Fibroblast of skin of left biceps (primary cell): ENCODE results near the gene ZNF276.
A peak's percentile ranks its signal among the peaks of the same experiment; 100 is the strongest.
"Not testable (repeated sequence)": the region's sequence is repeated elsewhere in the genome, so short reads cannot be mapped to it uniquely, and the experiment has no call there.

ENCODE experiments used
- DNase-seq, 2 experiments: peaks; one replicate each; pipeline ENCODE4 v3.0.0-alpha.2; 2013; ENCODE audit warnings: low read depth in 2 of 2

ZNF276 gene, protein sequence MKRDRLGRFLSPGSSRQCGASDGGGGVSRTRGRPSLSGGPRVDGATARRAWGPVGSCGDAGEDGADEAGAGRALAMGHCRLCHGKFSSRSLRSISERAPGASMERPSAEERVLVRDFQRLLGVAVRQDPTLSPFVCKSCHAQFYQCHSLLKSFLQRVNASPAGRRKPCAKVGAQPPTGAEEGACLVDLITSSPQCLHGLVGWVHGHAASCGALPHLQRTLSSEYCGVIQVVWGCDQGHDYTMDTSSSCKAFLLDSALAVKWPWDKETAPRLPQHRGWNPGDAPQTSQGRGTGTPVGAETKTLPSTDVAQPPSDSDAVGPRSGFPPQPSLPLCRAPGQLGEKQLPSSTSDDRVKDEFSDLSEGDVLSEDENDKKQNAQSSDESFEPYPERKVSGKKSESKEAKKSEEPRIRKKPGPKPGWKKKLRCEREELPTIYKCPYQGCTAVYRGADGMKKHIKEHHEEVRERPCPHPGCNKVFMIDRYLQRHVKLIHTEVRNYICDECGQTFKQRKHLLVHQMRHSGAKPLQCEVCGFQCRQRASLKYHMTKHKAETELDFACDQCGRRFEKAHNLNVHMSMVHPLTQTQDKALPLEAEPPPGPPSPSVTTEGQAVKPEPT

DNA sequence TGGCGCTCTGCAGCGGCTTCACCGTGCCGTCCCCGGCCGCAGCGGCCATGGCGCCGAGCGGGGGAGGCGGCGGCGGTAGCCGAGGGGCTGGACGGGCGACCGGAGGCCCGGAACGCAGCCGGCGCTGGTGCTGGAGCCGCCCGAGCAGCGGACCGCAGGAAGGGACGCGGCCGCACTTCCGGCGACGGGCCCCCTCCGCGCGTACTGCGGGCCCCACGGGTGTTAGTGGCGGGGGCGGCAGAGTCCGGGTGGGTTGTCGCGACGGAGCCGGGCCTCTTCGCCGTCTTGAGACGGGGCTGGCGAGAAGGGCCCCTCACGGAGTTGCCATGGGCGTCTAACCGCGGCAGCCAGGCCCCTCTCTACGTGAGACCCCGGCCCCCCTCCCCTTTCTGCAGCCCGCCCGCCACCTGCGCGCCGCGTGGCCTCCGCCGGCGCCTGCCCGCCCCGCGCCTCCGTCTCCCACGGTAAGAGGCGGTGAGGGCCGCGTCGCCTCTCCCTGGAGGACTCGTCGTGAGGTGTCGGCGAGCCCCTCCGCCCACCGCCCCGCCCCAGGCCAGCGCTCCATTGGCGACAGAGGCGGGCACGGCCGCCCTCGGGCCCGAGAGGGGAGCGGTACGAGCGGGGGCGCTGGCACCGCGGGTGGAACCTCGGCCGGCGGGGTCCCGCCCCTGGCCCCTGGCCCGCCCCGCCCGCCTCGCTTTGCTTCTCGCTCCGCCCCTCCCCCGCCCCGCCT, at the start of gene ZNF276, which contains the start of gene VPS9D1:
Gene ZNF276, plus strand, starts transcription at position 725 of the 733 bp plus-strand sequence. CDS start 104 bp downstream, outside the sequence.
Gene VPS9D1, minus strand, starts transcription at position 86 of the 733 bp plus-strand sequence. Its CDS starts 37 bp downstream, at position 49.
- DNase-seq: peak; percentile 24 to 38

DNA sequence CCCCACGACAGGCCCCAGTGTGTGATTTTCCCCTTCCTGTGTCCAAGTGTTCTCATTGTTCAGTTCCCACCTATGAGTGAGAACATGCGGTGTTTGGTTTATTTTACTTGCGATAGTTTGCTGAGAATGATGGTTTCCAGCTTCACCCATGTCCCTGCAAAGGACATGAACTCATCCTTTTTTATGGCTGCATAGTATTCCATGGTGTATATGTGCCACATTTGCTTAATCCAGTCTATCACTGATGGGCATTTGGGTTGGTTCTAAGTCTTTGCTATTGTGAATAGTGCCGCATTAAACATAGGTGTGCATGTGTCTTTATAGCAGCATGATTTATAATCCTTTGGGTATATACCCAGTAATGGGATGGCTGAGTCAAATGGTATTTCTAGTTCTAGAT, 49.8 kb upstream of the ZNF276 start:
- not testable (repeated sequence) for DNase-seq

DNA sequence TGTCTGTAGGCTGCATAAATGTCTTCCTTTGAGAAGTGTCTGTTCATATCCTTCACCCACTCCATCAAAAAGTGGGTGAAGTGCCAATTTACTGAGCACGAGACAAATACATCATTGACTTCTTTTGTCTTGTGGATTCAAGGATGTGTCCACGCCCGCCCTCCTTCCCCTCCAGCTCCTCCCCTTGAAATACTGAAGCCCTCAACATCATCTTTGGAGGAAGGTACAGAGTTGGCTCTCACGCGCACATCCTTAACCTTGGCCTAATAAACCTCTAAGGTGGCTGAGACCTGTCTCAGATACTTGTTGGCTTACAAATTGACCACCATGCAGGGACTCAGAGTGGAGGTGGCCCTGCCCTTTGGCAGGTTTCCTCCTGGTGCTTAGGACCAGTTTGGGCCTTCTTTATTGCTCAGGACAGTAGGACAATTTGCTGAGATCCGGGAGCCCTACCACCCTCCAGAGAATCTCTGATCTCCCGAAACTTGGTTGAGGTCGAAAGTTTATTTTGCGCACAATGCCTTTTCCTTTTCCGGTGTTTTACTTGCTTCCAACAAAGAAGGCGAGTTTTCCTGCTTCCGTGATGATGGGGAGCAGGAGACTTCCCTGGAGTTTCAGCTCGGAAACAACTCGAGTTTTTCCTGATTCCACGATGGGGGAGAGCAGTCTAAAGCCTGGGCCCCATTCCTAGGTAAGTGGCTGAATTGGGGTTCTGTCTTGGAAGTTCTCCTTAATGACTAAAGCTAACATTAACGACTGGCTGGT, 49.0 kb upstream of the ZNF276 start:
- DNase-seq: no peak

DNA sequence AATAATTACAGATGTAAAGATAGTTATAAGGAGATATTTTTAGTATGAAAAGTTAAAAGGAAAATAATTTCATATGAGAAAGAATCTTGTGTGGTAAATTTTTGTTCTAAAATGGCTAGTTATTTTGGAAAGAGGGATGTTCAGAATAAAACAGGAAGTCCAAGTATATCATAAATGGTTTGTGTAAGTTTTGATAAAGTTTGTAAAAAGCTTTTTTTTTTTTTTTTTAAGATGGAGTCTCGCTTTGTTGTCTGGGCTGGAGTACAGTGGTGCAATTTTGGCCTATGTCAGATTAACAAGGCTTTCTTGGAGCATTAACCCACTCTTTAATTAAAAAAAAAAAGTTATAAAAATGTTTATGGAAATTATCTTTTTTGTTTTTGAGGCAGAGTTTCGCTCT, 43.1 kb upstream of the ZNF276 start:
- no peak for DNase-seq

DNA sequence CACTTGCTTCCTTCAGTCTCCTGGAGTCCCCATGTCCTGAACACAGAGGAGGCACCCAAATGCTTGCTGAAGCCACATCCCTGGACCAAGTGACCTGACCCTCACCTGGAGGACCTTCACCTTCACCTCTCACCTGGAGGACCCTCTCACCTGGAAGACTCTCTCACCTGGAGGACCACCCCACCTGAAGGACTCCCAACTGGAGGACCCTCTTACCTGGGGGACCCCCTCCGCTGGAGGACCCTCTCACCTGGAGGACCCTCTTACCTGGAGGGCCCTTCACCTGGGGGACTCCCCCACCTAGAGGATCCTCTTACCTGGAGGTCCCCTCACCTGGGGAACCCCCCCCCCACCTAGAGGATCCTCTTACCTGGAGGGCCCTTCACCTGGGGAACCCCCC, 35.4 kb upstream of the ZNF276 start:
- DNase-seq: no peak

DNA sequence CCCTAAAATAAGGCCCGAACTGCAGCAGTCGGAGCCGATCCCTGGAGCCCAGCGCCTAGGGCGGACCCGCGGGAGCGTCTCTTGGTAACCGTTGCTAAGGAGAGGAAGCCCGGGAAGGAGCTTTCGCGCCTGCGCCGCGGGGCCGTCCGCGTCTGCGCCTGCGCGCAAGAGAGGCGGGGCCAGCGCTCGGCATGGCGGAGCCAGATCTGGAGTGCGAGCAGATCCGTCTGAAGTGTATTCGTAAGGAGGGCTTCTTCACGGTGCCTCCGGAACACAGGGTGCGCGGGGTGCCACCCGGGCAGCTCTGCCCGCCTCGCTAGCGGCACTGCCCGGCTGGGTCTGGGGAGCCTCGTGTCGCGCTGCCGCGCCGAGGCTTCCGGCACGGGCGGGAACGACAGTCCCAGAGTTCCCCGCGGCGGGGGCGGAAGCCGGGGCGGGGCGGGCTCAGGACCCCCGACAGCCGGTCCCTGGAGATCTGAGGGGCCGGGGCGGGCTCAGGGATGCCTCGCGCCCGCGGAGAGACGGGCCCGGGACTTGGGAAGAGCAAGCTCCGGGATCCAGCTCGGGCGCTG, 34.7 kb upstream of the ZNF276 start, which contains the start of gene CDK10:
Gene CDK10, plus strand, starts transcription at position 170 of the 572 bp plus-strand sequence. Its CDS starts 22 bp downstream, at position 192.
- DNase-seq: peak; percentile 66 to 67

DNA sequence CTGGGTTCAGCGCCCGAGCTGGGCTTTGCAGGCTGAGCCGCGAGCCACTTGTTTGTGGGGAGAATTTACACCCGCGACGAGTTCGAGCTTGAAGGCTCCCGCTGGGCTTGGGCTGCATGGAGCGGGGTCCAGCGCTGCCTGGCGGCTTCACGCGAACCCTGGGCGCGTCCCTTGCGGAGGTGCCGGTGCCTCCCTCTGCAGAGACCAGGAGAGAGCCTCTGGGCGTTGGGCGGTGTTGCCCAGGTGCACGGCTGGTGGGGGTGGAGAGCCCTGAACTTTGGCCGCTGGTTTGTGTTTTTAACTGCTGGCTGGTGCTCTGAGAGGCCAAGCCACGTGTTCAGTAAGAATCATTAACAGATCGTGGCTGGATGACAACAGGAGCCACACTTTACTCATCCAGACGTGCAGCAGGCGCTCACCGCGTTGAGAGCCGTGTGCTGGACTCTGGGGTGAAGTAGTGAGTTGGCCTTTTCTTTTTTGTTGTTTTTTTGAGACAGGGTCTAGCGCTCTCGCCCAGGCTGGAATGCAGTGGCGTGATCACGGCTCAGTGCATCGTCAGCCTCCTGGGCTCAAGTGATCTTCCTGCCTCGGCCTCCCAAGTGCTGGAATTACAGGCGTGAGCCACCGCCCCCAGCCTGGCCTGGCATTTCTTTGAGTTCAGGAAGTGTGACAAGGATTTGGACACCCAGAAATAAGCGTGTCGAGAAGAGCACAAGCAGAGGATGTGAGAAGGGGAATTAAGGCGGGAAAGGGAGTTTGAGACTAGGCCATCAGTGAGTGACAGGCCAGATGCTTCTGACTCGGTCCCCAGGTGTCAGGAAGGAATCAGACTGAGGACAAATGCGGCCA, 34.0 kb upstream of the ZNF276 start:
- DNase-seq: no peak

DNA sequence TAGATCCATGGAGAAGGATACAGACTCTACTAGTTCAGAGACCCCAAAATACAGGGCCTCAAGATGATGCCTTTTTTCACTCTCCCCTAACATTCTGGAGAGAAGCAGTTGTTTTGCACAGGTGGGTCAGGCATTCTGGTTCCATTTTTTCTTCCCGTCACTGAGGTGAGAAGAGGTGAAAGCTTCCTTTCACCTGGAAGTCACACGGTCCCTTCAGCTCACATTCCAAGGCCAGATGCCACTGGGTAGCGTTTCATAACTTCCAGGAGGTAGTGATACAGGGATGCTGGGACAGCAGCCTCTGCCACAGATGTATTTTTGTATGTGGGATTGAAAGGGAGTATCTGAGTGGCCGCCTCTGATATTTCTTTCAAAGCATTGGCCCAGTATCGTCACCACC, 32.9 kb upstream of the ZNF276 start:
- no peak for DNase-seq

DNA sequence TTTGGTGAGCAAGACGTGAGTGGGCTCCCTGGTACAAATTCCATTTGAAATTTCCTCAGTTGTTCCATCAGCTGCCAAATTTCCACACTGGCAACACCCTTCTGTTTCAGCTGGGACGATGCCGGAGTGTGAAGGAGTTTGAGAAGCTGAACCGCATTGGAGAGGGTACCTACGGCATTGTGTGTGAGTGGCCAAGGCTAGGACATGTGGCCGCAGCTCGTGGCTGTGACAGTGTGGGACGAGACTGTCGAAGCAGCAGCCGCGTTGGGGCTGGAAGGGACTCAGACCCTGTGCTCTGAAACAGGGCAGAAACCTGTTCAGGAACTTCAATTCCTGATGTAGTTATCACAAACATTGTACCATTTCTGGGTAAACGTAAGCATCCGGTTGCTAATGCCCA, 32.2 kb upstream of the ZNF276 start:
- DNase-seq: no peak

DNA sequence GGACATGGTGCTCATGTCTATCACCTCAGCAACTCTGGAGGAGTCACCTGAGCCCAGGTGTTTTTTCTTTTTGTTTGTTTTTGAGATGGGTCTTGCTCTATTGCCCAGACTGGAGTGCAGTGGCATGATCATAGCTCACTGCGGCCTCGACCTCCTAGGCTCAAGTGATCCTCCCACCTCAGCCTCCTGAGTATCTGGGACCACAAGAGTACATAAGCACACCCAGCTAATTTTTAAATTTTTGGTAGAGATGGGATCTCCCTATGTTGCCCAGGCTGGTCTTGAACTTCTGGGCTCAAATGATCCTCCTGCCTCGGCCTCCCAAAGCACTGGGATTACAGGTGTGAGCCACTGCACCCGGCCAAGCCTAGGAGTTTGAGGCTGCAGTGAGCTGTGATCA, 31.7 kb upstream of the ZNF276 start:
- not testable (repeated sequence) for DNase-seq

DNA sequence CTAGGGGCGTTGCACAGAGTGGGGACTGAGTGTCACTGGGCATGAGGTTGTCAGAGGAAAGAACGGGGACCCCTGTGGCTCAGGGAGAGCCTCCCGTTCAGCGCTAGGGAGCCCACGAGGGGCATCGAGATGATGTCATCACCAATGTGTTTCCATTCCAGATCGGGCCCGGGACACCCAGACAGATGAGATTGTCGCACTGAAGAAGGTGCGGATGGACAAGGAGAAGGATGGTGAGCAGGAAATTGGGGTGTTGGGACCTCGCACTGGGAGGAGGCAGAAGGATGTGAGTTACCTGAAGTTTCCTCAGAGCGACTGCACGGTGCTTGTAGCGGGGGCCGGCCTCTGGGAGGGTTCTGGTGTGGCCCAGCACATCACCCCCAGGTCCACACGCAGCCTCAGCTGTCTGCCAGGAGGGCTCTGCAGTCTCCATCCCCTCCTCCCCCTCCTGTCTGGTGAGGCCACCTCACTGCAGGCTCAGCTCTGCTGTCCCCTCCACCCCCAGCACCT, 30.9 kb upstream of the ZNF276 start:
- DNase-seq: no peak

DNA sequence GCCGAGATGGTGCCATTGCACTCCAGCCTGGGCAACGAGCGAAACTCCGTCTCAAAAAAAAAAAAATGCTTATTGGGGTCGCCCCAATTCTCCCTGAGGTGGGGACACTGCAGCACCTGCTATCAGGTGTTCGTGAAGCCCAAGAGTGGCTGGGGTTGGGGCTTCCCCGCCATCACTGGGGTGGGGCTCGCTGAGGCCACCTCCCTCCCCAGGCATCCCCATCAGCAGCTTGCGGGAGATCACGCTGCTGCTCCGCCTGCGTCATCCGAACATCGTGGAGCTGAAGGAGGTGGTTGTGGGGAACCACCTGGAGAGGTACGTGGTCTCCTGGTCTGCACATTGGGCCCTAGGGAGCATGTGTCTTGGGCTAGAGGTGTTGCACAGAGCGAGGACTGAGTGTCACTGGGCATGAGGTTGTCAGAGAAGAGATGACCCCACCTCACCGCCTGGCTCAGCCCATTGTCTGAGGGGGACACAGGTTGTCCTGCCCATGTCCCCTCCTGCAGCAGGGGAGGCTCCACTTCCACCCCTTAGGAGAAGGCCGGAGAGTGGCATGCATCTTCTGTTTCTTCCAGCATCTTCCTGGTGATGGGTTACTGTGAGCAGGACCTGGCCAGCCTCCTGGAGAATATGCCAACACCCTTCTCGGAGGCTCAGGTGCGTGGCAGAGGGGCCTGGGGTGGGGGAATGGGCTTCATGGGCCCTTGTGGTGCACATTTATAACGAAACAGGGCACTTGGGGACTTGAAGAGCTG, 29.9 kb upstream of the ZNF276 start:
- no peak for DNase-seq

DNA sequence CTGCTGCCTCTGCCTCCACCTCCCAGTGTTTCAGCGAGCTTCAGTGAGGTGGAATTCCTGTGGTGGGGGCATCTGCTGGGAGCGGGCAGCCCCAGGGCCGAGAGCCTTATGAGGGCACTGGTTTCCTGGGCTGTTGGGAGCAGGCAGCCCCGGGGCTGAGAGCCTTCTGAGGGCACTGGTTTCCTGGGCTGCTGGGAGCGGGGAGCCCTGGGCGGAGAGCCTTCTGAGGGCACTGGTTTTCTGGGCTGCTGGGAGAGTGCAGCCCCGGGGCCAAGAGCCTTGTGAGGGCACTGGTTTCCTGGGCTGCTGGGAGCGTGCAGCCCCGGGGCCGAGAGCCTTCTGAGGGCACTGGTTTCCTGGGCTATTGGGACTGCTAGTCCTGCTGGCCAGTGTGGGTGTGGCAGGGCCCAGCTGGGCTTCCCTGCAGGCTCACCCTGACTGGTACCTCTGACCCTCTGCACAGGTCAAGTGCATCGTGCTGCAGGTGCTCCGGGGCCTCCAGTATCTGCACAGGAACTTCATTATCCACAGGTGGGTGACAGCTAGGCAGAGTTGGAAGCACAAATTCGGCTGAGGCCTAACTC, 29.3 kb upstream of the ZNF276 start:
- DNase-seq: no peak

DNA sequence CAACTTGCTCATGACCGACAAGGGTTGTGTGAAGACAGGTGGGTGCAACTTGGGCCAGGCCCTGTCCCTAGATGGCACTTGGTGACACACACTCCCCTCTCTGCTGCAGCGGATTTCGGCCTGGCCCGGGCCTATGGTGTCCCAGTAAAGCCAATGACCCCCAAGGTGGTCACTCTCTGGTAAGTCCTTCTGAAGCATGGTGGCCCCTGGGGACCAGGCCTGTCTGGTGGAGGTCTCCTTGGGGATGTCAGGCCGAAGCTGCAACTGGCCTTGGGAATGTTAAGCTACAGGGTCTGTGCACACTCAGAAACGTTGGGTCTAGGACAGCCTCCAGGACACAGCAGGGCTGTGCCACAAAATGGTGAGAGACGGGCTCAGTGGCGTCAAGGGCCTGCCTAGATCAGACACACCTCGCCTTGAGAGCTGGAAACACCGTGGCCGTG, 28.0 kb upstream of the ZNF276 start:
- DNase-seq: no peak

DNA sequence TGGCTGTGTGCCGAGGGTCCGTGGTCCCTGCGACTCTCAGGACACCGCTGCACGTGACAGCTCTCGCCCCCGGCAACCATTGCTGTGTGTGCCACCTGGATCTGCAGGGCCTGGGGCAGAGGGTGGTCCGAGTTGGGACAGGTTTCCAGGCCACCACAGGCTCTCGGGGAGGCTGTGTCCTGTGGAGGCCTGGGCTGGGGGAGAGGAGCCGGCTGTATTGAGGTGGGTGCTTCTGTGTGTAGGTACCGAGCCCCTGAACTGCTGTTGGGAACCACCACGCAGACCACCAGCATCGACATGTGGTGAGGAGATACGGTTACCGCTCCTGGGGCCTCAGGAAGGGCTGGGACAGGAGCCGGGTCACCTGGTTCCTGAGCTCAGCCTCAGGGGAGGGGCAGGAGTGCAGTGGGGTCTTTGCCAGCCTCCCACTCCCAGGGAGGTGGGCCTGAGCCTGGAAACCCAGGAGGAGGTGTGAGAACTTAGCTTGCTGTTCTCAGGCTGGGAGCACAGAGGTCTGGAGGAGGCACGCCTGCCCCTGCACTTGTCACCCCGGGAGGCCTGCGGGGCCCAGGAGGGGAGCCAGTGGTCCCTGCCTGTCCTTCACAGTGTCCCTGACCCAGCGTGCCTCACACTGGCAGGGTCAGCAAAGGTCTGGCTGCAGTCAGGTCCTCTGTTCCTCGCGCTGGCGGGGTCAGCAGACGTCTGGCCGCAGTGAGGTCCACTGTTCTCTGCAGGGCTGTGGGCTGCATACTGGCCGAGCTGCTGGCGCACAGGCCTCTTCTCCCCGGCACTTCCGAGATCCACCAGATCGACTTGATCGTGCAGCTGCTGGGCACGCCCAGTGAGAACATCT, 27.2 kb upstream of the ZNF276 start:
- no peak for DNase-seq

DNA sequence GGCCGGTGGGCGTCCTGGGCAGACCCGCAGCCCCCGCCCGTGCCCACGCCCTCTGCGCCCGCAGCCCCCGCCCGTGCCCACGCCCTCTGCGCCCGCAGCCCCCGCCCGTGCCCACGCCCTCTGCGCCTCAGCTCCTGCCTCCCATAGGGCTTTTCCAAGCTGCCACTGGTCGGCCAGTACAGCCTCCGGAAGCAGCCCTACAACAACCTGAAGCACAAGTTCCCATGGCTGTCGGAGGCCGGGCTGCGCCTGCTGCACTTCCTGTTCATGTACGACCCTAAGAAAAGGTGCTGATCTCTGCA, 26.6 kb upstream of the ZNF276 start:
- not testable (repeated sequence) for DNase-seq

DNA sequence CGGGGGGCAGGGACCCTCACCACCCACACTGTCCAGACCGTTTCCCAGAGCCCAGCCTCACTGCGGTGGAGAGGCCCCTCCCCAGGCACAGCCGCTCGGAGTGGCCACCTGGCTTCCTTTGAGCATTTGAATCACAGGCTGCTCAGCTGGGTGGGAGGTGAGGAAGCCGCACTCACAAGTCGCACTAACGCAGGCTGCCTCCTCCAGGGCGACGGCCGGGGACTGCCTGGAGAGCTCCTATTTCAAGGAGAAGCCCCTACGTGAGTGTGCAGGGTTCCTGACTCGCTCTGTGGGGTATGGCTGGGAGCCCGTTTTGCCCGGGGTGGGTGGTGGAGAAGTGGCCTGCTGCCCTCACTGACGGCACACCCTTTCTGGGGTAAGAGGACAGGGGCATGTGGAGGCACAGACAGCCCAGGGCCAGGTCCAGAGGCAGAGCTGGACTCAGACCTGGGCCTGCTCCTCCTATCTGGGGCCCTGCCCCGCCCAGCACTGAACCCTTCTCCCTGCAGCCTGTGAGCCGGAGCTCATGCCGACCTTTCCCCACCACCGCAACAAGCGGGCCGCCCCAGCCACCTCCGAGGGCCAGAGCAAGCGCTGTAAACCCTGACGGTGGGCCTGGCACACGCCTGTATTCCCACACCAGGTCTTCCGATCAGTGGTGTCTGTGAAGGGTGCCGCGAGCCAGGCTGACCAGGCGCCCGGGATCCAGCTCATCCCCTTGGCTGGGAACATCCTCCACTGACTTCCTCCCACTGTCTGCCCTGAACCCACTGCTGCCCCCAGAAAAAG, 26.1 kb upstream of the ZNF276 start:
- DNase-seq: no peak
